GM12875 (cell line): ENCODE data around the gene CTIF.

Source experiments
- H3K4me3 ChIP-seq: one replicate; pipeline ENCODE4 v1.5.1; 2011; ENCODE audit warnings: low read depth, low read length, control low read depth
- TF ChIP-seq, protein P1 (sequence below): IDR thresholded peaks from 2 replicates; pipeline ENCODE4 v1.5.1; 2011; ENCODE audit warnings: low read depth, mild to moderate bottlenecking, control low read depth, inconsistent platforms, low read length, moderate library complexity, borderline replicate concordance; ENCODE audit not compliant: insufficient read depth

Gene CTIF

DNA sequence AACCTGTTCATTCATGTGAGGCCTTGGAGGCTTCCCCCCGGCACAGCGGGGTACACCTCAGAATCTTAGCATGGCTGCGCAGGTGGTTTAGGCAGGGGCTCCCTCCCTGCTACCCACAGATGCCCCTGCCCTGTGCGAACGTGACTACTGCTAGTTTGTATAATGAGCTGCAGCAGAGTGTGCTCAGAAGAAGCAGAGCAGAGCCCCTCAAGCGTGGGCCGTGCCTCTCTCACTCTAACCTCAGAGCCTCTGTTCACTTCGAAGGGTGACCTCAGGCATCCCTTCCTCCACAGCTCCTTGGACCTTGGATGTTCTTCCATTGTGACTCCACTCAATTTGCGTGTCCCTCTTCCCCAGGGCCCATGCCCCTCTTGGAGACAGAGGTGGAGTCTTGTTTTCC, 161.6 kb downstream of the CTIF start:
- no peak overlapping the region for H3K4me3 ChIP-seq
- TF ChIP-seq, protein P1, sequence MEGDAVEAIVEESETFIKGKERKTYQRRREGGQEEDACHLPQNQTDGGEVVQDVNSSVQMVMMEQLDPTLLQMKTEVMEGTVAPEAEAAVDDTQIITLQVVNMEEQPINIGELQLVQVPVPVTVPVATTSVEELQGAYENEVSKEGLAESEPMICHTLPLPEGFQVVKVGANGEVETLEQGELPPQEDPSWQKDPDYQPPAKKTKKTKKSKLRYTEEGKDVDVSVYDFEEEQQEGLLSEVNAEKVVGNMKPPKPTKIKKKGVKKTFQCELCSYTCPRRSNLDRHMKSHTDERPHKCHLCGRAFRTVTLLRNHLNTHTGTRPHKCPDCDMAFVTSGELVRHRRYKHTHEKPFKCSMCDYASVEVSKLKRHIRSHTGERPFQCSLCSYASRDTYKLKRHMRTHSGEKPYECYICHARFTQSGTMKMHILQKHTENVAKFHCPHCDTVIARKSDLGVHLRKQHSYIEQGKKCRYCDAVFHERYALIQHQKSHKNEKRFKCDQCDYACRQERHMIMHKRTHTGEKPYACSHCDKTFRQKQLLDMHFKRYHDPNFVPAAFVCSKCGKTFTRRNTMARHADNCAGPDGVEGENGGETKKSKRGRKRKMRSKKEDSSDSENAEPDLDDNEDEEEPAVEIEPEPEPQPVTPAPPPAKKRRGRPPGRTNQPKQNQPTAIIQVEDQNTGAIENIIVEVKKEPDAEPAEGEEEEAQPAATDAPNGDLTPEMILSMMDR, result no peak

DNA sequence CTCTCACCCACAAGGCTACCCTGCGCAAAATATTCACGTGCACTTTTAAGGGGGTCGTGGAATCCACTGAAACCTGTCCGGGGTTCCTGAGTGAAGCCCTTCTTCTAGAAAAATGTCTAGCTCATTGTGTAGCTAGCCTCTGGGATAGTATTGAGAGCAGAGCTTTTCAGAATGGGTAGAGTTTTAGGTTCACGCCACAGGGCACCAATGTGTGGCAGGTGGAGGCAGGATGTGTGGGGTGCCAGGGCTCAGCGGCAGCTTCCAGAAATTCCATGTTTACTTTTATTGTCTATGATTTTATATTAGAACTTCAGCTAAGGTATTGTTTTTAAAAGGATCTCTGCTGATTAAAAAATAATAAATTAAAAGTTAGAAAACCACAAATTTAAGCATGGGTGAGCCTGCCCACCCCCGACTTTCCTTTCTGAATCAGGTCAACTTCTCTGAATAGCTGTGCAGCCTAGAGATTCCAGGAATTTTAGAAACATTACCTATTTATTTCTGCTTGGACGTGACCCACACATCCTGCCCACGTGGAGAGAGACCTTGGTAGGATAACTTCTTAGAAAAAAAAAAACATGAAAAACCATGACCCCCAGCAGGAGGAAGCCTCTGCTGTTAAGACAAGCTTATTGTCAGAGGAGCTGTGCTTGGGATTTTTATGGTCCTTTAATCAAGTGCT, 163.7 kb downstream of the CTIF start:
- TF ChIP-seq, protein P1, result no peak
- H3K4me3 ChIP-seq, result no peak overlapping the region

DNA sequence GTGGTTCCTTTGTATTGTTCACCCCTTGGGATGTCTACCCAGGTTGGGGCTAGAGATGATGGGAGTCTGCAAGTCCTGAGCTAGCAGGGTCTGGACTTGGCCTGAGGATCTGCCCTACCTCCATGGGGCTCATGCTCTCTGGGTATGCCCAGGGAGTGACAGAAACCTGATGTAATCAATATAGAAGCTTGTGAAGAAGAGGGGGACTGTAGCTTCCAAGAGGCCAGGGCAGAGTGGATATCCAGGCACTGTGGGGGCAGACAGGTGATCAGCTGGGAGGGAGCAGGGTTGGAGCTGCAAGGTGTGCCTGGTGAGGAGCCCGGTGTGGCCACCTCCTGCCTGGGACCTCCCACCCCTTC, 164.2 kb downstream of the CTIF start:
- H3K4me3 ChIP-seq, result no peak overlapping the region
- TF ChIP-seq, protein P1, result no peak

DNA sequence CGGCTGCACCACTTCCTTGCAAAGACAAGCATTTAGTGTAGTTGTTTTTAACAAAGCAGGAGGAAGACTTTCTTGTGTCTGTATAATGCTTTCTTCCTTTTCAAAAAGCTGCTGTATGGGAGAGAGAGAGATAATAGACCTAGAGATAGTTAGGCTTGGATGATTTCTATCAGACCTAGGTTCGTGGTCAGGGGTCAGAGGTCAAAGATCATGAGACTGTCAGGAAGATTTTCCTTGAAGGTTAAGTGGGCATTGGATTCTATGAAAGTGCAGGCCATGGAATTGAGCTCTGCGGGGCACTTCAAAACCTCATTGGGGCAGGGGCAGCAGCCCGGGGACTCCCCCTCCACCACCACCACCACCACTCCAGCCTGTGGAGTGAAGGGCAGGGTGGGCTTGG, 164.6 kb downstream of the CTIF start:
- H3K4me3 ChIP-seq, result no peak overlapping the region
- TF ChIP-seq, protein P1, result no peak

DNA sequence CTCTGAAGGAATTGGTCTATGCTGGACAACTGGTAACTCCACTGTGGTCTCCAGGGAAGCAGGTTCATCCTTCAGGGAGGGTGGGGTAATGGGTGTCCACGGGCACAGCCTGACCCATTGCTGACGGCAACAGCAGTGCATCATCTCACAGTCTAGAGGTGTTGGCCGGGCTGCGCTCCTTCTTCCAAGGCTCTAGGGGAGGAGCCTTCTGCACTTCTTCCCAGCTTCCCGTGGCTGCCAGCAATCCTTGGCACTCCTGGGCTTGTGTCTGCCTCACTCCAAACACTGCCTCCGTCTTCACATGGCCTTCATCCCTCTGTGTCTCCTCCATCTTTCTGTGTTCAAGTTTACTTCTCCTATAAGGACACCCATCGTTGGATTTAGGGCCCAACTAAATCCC, 166.2 kb downstream of the CTIF start:
- no peak overlapping the region for H3K4me3 ChIP-seq
- TF ChIP-seq, protein P1, result no peak

DNA sequence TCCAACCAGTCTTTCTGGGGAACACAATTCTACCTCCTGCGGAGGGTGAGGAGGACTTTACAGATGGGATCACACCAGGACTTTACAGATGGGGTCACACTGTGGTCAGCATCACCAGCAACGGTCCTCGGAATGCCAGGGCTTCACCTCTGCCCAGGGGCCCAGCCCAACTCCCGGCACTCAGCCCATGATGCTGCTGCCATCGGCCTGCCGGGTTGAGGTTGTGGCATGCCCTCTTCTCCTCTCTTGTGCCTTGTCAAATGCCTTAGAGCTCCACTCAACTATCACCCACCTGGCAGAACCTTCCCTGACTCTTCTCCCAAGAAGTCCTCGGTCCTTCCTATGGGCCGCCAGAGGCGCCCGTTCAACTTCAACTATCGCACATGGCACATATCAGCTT, 166.7 kb downstream of the CTIF start:
- no peak overlapping the region for H3K4me3 ChIP-seq
- TF ChIP-seq, protein P1, result no peak

DNA sequence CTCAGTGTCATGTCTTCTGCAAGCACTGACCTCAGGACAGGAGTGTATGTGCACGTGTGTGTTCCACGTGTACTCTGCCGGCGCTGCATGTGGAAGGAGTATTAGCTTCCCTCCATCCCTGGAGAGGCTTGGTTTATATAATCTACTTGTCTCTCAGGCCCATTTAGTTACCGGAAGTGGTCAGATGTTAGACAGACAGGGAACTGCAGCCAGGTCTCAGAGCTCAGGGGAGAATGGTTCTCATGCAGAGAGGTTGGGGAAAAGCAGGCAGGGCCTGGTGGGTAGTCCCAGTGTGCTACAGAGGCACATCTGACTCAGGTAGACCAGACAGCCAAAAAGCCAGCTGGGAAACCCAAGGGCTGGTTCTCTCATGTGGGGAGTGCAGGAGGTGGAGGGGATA, 167.9 kb downstream of the CTIF start:
- TF ChIP-seq, protein P1, result no peak
- H3K4me3 ChIP-seq, result no peak overlapping the region
